ENCODE measurements around the gene DTX1.

Gene DTX1

DNA sequence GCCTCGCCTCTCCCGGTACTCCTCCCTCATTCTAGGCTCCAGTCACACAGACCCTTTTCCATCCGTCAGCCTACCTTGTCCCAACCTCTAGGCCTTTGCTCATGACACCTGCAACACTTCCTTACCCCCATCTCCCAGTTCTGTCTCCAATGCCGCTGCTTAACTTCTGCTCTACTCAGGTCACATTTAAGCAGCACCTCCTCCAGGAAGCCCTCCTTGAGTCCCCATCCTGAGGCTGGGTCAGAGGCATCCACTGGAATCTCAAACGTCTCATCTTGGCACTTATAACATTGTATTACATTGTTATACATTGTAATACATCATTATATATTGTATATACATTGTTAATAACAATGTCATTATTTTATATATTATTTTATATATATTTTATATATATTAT, 46.3 kb downstream of the DTX1 start:
- in situ Hi-C loops (cut with MboI; ENCODE audit: low sequenced_read_pairs, unreplicated experiment) = no loop called here
- TF ChIP-seq, protein P1, sequence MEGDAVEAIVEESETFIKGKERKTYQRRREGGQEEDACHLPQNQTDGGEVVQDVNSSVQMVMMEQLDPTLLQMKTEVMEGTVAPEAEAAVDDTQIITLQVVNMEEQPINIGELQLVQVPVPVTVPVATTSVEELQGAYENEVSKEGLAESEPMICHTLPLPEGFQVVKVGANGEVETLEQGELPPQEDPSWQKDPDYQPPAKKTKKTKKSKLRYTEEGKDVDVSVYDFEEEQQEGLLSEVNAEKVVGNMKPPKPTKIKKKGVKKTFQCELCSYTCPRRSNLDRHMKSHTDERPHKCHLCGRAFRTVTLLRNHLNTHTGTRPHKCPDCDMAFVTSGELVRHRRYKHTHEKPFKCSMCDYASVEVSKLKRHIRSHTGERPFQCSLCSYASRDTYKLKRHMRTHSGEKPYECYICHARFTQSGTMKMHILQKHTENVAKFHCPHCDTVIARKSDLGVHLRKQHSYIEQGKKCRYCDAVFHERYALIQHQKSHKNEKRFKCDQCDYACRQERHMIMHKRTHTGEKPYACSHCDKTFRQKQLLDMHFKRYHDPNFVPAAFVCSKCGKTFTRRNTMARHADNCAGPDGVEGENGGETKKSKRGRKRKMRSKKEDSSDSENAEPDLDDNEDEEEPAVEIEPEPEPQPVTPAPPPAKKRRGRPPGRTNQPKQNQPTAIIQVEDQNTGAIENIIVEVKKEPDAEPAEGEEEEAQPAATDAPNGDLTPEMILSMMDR (IDR thresholded peaks at IDR 0.05; ENCODE audit: borderline replicate concordance, control extremely low read depth, extremely low read depth, insufficient read depth, missing control alignments) = no peak
- no peak for DNase-seq (ENCODE audit: low spot score)

DNA sequence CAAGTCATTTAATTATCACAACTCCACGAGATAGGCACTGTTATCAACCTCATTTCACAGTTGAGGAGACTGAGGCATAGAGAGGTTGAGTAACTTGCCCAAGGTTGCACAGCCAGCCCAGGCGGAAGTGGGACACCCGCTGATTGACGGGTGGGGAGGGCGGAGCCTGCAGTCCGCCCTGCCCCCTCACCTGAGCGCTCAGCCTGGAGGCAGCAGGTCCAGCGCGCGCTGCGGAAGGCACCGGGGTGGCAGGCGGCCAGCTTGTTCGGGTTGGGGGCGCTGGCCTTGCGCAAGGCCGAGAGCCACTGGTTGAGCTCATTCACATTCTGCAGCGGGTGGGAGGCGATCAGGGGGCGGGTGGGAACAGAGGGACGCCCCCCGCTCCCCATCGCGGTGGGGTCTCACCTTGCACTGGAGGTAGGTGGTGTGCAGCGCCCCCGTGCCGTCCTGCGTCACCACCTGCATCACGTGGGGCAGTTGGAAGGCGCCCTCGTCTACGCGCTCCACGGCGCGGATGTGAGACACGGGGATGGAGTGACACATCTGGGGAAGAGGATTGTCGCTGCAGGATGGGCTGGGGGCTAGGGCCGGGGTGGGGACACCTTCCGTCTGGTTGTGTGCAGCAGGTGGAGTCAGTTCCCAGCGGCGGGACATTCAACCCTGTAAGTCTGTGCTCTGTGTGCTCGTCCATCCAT, 47.4 kb downstream of the DTX1 start:
- in situ Hi-C loops (cut with MboI; ENCODE audit: low sequenced_read_pairs, unreplicated experiment) = no loop called here
- TF ChIP-seq, protein P1 (IDR thresholded peaks at IDR 0.05; ENCODE audit: borderline replicate concordance, control extremely low read depth, extremely low read depth, insufficient read depth, missing control alignments) = no peak
- peak; percentile 76 for DNase-seq (ENCODE audit: low spot score)

DNA sequence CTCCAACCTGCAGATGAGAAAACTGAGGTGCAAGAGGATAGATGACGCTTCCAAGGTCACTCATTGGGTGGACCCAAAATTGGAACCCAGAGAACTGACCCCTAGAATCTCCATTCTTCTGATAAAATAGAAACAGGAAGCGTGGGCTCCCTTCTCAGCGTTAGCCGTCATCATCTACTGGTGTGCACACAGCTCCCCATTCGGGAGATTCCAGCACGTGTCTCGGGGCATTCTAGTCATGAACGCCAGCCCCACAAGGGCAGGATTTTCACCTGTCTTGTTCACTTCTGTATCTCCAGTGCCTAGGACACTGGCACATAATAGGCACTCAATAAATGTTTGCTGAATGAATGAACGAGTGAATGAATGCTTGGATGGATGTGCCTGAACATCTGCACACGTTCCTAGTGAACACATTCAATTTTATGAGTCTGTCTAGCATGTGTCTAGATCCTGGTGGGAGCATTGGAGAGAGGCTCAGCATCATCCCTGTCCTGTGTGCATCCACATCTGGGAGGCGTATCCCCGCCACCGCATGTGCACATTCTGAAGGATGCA, 48.5 kb downstream of the DTX1 start:
- TF ChIP-seq, protein P1 (IDR thresholded peaks at IDR 0.05; ENCODE audit: borderline replicate concordance, control extremely low read depth, extremely low read depth, insufficient read depth, missing control alignments) = no peak
- in situ Hi-C loops (cut with MboI; ENCODE audit: low sequenced_read_pairs, unreplicated experiment) = no loop called here
- no peak for DNase-seq (ENCODE audit: low spot score)

DNA sequence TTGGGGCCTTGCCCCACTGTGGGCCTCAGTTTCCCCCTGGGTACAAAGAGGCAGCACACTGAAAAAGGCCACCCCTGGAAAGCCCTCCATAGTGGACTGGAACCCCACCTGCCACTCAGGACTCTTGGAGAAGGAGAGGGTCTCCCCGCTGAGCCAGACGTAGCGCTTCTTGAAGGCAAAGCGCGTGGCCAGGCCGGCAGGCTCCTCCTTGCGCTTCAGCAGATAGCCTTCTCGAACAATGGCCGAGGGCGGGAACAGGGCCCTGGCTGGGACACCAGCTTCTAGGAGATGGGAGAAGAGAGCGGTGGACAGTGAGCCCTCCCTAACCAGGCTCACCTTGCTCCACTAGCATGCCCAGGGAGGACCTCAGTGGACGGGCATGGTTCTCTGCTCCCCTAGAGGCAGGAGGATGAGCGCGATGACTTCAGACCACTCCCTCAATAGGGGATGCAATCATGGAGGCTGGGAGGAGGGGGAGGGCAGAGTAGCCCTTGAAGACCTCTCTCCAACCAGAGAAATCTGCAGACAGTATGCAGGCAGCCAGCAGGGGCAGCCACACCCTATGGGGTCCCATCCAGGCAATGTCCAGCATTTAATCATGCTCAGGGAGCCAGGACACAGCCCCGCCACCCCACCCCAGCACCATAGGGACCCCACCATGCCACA, 49.2 kb downstream of the DTX1 start:
- in situ Hi-C loops (cut with MboI; ENCODE audit: low sequenced_read_pairs, unreplicated experiment) = no loop called here
- TF ChIP-seq, protein P1 (IDR thresholded peaks at IDR 0.05; ENCODE audit: borderline replicate concordance, control extremely low read depth, extremely low read depth, insufficient read depth, missing control alignments) = no peak
- DNase-seq (ENCODE audit: low spot score) = no peak

DNA sequence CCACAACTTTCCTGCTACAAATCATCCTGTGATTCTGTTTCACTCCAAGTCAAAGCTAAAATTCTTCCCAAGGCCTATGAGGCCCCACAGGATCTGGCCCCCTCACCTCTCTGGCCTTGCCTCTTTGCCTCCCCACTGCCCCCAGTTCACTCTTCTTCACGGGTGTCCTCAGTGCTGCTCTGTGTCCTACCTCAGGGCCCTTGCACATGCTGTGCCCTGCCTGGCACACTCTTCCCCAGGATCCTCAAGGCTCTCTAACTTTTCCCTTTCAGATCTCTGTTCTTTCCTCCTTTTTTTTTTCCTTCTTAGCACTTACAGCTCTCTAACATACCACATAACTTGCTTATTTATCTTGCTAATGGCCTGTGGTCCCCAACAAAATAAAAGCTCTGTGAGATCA, 49.8 kb downstream of the DTX1 start:
- TF ChIP-seq, protein P1 (IDR thresholded peaks at IDR 0.05; ENCODE audit: borderline replicate concordance, control extremely low read depth, extremely low read depth, insufficient read depth, missing control alignments) = no peak
- in situ Hi-C loops (cut with MboI; ENCODE audit: low sequenced_read_pairs, unreplicated experiment) = no loop called here
- DNase-seq (ENCODE audit: low spot score) = no peak

DNA sequence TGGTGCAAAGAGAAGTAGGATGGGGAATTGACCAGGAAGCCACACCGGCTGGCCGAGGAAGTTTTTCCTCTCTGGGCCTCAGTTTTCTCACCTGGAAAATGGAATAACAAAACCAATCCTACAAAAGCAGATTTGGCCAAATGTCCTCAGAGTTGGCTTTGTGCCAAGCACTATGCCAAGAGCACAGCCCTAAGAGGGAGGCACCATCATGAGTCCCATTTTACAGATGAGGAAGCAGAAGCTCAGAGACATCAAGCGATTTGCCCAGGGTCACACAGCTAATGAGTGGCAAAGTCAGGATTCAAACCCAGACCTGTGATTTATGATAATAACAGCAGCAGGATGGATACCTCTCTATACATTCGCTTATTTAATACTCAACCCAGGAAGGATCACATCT, 51.8 kb downstream of the DTX1 start:
- no peak for DNase-seq (ENCODE audit: low spot score)
- TF ChIP-seq, protein P1 (IDR thresholded peaks at IDR 0.05; ENCODE audit: borderline replicate concordance, control extremely low read depth, extremely low read depth, insufficient read depth, missing control alignments) = no peak
- in situ Hi-C loops (cut with MboI; ENCODE audit: low sequenced_read_pairs, unreplicated experiment) = no loop called here

Data from GM13976 (cell line).